Breast epithelium (tissue), 3 donors: ENCODE results near the gene PRODH.

Experiments used
- CTCF ChIP-seq, 3 donors: fragments of 450-650 bp; IDR thresholded peaks; one replicate each; pipeline ENCODE4 v1.5.1; 2016 to 2017; ENCODE audit warnings: antibody characterized with exemption in 3 of 3, mild to moderate bottlenecking in 3 of 3, moderate library complexity in 3 of 3
- POLR2AphosphoS5 ChIP-seq, 3 donors: sonication (generic); formaldehyde crosslinking; IDR thresholded peaks; one replicate each; pipeline ENCODE4 v1.6.1; 2017; ENCODE audit warnings: antibody characterized with exemption in 3 of 3

- TF ChIP-seq CTCF (IDR thresholded peaks at IDR 0.05) (no peak), POLR2AphosphoS5 (IDR thresholded peaks at IDR 0.05) (no peak)
These were observed 8.5 kb downstream of the PRODH start for GRCh38 chr22:18927573-18927972.
